Measurements from ENCODE around the gene PKN3. TPM values are rescaled to one million over a fixed set of nuclear protein-coding genes. Genes with fewer than 3 reads are reported as not detected.

PKN3 gene
- total and polyA plus RNA-seq, 9 of the 15 experiments (the other 6 are each of a cell fraction or from before 2014, with no cell fraction given) = 0.82 to 49.2 (median 19.7) TPM

DNA sequence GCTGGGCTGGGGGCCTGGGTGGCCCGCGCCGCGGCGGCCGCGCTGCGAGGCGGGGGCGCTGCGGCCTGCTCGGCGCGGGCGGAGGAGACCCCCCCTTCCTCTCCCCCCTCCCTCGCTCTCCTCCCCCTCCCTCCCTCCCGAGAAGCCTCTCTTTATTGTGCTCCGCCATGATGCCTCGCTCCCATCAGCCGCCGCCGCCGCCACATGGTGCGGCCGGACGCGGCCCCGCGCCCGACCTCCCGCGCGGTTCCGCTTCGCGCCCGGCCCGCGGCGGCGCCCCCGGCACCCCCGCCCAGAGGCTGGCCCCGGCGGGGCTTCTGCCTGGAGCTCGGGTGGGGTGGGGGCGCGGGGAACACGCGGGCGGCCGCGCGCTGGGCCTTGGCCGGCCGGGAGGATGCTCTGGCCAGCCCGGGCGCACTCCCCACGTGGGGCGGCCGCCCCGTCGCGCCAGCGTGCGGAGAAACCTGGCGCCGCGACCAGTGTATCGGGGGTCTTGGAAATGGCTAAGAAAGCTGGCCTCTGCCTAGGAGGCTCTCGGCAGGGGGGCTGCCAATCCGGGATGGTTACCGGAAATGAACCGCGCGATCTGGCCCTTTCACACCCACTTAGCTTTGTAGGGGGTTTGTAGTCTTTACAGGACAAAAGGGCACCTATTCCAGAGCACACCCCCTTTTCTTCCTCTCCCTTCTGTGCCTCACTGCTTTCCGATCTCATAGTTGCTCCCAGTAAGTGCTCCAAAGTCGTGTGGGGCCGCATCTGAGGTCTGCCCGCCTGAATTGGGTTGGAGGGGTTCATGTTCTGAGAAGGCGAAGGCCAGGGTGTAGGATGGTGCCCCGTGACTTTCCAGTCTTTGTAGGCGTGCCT, 12.3 kb upstream of the PKN3 start (continued):
- TF ChIP-seq, protein P1, sequence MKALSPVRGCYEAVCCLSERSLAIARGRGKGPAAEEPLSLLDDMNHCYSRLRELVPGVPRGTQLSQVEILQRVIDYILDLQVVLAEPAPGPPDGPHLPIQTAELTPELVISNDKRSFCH (CRISPR knock-in tag; IDR thresholded peaks at IDR 0.05) = no peak
- TF ChIP-seq, protein P1 (tag; IDR thresholded peaks at IDR 0.05) = no peak
- TF ChIP-seq HDAC2 (IDR thresholded peaks at IDR 0.05) (no peak), KLF6 (CRISPR knock-in tag; IDR thresholded peaks at IDR 0.05; ENCODE audit: borderline replicate concordance) (no peak), SIN3A (IDR thresholded peaks at IDR 0.05; ENCODE audit: borderline replicate concordance in 2 of 2, control insufficient read depth in 1 of 2, low read depth in 2 of 2, low read length in 2 of 2) (peak in 1 of 2 experiments; percentile 80; a peak in 3 of 4 replicates), NFATC3 (IDR thresholded peaks at IDR 0.05) (no peak), PCBP1 (IDR thresholded peaks at IDR 0.05; ENCODE audit: low read depth, low read length, poor library complexity, severe bottlenecking) (peak; percentile 30), PHF8 (IDR thresholded peaks at IDR 0.05; ENCODE audit: borderline replicate concordance, low read length) (peak; percentile 23; the same call in 1 of the 2 replicates), MYC (IDR thresholded peaks at IDR 0.05; ENCODE audit: low read depth, low read length) (no peak; the same call in none of the 2 replicates), MYC (CRISPR knock-in tag; IDR thresholded peaks at IDR 0.05; ENCODE audit: borderline replicate concordance, low read depth) (no peak), LCOR (CRISPR knock-in tag; IDR thresholded peaks at IDR 0.05) (peak; percentile 61; the same call in 1 of the 2 replicates)
- TF ChIP-seq, protein P2, sequence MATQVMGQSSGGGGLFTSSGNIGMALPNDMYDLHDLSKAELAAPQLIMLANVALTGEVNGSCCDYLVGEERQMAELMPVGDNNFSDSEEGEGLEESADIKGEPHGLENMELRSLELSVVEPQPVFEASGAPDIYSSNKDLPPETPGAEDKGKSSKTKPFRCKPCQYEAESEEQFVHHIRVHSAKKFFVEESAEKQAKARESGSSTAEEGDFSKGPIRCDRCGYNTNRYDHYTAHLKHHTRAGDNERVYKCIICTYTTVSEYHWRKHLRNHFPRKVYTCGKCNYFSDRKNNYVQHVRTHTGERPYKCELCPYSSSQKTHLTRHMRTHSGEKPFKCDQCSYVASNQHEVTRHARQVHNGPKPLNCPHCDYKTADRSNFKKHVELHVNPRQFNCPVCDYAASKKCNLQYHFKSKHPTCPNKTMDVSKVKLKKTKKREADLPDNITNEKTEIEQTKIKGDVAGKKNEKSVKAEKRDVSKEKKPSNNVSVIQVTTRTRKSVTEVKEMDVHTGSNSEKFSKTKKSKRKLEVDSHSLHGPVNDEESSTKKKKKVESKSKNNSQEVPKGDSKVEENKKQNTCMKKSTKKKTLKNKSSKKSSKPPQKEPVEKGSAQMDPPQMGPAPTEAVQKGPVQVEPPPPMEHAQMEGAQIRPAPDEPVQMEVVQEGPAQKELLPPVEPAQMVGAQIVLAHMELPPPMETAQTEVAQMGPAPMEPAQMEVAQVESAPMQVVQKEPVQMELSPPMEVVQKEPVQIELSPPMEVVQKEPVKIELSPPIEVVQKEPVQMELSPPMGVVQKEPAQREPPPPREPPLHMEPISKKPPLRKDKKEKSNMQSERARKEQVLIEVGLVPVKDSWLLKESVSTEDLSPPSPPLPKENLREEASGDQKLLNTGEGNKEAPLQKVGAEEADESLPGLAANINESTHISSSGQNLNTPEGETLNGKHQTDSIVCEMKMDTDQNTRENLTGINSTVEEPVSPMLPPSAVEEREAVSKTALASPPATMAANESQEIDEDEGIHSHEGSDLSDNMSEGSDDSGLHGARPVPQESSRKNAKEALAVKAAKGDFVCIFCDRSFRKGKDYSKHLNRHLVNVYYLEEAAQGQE (IDR thresholded peaks at IDR 0.05; ENCODE audit: borderline replicate concordance) = no peak
- TF ChIP-seq, protein P2 (CRISPR knock-in tag; IDR thresholded peaks at IDR 0.05; ENCODE audit: low read depth) = 0 out of 2 replicates have a peak, but pooled peaks have one; percentile 18
- TF ChIP-seq, protein P3, sequence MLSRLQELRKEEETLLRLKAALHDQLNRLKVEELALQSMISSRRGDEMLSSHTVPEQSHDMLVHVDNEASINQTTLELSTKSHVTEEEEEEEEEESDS (CRISPR knock-in tag; IDR thresholded peaks at IDR 0.05) = no peak
- TF ChIP-seq, protein P4, sequence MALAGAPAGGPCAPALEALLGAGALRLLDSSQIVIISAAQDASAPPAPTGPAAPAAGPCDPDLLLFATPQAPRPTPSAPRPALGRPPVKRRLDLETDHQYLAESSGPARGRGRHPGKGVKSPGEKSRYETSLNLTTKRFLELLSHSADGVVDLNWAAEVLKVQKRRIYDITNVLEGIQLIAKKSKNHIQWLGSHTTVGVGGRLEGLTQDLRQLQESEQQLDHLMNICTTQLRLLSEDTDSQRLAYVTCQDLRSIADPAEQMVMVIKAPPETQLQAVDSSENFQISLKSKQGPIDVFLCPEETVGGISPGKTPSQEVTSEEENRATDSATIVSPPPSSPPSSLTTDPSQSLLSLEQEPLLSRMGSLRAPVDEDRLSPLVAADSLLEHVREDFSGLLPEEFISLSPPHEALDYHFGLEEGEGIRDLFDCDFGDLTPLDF (CRISPR knock-in tag; IDR thresholded peaks at IDR 0.05) = peak; percentile 52; the same call in 1 of the 2 replicates

Measured in K562 (cell line).